Choroid plexus epithelial cell (primary cell): ENCODE data around the gene ECM2.

Experiments used
- DNase-seq: peaks from one replicate; pipeline ENCODE4 v3.0.0-alpha.2; 2010; ENCODE audit warnings: low read depth
- H3K4me3 ChIP-seq: 2 replicates; pipeline ENCODE4 v1.5.1; 2011; ENCODE audit warnings: low read depth, mild to moderate bottlenecking, control low read depth, low read length, moderate library complexity
- CTCF ChIP-seq: conservative IDR thresholded peaks from 2 replicates; pipeline ENCODE4 v1.5.1; 2011; ENCODE audit warnings: low read depth, mild to moderate bottlenecking, control low read depth, inconsistent platforms, low read length, moderate library complexity

ECM2 gene

GRCh38 chr9:92482805-92483204 is 53.0 kb downstream of the ECM2 start:
- no peak for DNase-seq
- TF ChIP-seq CTCF, result no peak
- H3K4me3 ChIP-seq, result no peak overlapping the region

GRCh38 chr9:92482329-92482728 is 53.5 kb downstream of the ECM2 start, which contains the start of gene ASPN:
ASPN (minus strand) TSS chr9:92482506.
- no peak for TF ChIP-seq CTCF
- no peak within 1 kb of the TSS for H3K4me3 ChIP-seq
- DNase-seq, result peak; percentile 71

GRCh38 chr9:92480986-92481633 is 54.7 kb downstream of the ECM2 start:
- H3K4me3 ChIP-seq, result no peak overlapping the region
- TF ChIP-seq CTCF, result no peak
- peak; percentile 42 for DNase-seq

GRCh38 chr9:92480291-92480771 is 55.5 kb downstream of the ECM2 start:
- TF ChIP-seq CTCF, result no peak
- DNase-seq, result peak; percentile 55
- no peak overlapping the region for H3K4me3 ChIP-seq

GRCh38 chr9:92479346-92479745 is 56.4 kb downstream of the ECM2 start:
- TF ChIP-seq CTCF, result no peak
- no peak for DNase-seq
- H3K4me3 ChIP-seq, result no peak overlapping the region

- TF ChIP-seq CTCF, result no peak
These were observed 57.0 kb downstream of the ECM2 start for GRCh38 chr9:92478783-92479182.

GRCh38 chr9:92476962-92477361 is 58.8 kb downstream of the ECM2 start:
- no peak for DNase-seq
- no peak for TF ChIP-seq CTCF
- no peak overlapping the region for H3K4me3 ChIP-seq

More at GRCh38 chr9:92478783-92479182, 57.0 kb downstream of the ECM2 start:
- H3K4me3 ChIP-seq, result no peak overlapping the region
- no peak for DNase-seq
